ENCODE results near the gene GCGR.

DNA sequence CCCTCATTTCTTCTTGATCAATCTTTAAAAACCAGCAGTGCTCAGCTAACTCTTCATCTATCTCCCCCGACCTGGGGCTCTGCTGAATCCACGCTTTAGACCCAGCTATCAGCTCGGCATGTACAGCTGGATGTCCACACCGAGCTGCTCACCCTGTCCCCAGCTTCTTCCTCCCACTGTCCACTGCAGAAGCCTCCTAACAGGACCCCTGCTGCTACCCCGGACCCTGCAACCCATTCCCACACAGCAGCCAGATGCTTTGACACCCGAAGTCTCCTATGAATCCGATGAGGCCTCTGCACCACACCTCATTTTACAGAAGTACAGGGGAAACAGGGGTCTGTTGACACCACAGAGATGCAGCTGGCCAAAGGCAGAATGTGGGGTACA lies 13.8 kb downstream of the GCGR start:
- TF ChIP-seq, protein P1, sequence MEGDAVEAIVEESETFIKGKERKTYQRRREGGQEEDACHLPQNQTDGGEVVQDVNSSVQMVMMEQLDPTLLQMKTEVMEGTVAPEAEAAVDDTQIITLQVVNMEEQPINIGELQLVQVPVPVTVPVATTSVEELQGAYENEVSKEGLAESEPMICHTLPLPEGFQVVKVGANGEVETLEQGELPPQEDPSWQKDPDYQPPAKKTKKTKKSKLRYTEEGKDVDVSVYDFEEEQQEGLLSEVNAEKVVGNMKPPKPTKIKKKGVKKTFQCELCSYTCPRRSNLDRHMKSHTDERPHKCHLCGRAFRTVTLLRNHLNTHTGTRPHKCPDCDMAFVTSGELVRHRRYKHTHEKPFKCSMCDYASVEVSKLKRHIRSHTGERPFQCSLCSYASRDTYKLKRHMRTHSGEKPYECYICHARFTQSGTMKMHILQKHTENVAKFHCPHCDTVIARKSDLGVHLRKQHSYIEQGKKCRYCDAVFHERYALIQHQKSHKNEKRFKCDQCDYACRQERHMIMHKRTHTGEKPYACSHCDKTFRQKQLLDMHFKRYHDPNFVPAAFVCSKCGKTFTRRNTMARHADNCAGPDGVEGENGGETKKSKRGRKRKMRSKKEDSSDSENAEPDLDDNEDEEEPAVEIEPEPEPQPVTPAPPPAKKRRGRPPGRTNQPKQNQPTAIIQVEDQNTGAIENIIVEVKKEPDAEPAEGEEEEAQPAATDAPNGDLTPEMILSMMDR (IDR thresholded peaks at IDR 0.05; ENCODE audit: insufficient read depth, low read length, poor library complexity, severe bottlenecking): no peak
- TF ChIP-seq EZH2phosphoT487 (conservative IDR thresholded peaks at IDR 0.05; ENCODE audit: low read length): no peak

All from SU-DHL-6 (cell line).